Lower lobe of right lung (tissue), 2 donors: ENCODE measurements around the gene SPATS2. TPM values are rescaled to one million over a fixed set of nuclear protein-coding genes. Genes with fewer than 3 reads are reported as not detected.
"Not testable (repeated sequence)": the region's sequence is repeated elsewhere in the genome, so short reads cannot be mapped to it uniquely, and the experiment has no call there.

Source experiments
- ATAC-seq, 2 donors: fragments of 200-7000 bp; cut with Tn5 transposase; one replicate each; pipeline ENCODE4 v1.9.1; 2020 to 2022; ENCODE audit warnings: mild to moderate bottlenecking in 2 of 2, moderate library complexity in 2 of 2
- DNase-seq: peaks from one replicate; pipeline ENCODE4 v3.0.0-alpha.2; 2020
- H3K27ac ChIP-seq: fragments of 200-600 bp; one replicate; pipeline ENCODE4 v1.8.0; 2022
- H3K27me3 ChIP-seq: fragments of 200-600 bp; one replicate; pipeline ENCODE4 v1.8.0; 2022; ENCODE audit warnings: low read depth
- H3K36me3 ChIP-seq: fragments of 200-600 bp; one replicate; pipeline ENCODE4 v1.8.0; 2022; ENCODE audit warnings: mild to moderate bottlenecking
- H3K4me1 ChIP-seq: fragments of 200-600 bp; one replicate; pipeline ENCODE4 v1.8.0; 2022
- H3K4me3 ChIP-seq: fragments of 200-600 bp; one replicate; pipeline ENCODE4 v1.8.0; 2022; ENCODE audit warnings: mild to moderate bottlenecking
- H3K9me3 ChIP-seq: fragments of 200-600 bp; one replicate; pipeline ENCODE4 v1.8.0; 2022
- CTCF ChIP-seq: fragments of 200-600 bp; IDR thresholded peaks from one replicate; pipeline ENCODE4 v1.8.0; 2022; ENCODE audit warnings: antibody characterized with exemption, mild to moderate bottlenecking
- intact Hi-C: fragments of 100-400 bp; cut with DNase I; formaldehyde crosslinking; loops from one replicate; pipeline ENCODE4 v1.11.0; 2022
- total RNA-seq: library from RNA; stranded (reverse); fragmentation: NEBNext Ultra II Directional; extraction: Animal tissue kit (Norgen Biotek cat#: 25700); gene quantifications from one replicate; pipeline ENCODE4 v1.2.1, GENCODE V29; 2021
- donor health status: DM: no; HTN: yes; CAD: no; lungs with severe emphysema.

Gene SPATS2
- total RNA-seq, 1 donor from 2014 or later: 17.3 TPM

GRCh38 chr12:49330631-49331379, 36.5 kb upstream of the SPATS2 start:
- Histone ChIP-seq H3K27ac (no peak overlapping the region), H3K4me3 (no peak overlapping the region), H3K36me3 (no peaks in the 10 kb centered on the region), H3K27me3 (peaks cover 36% of the 10 kb centered on the region), H3K9me3 (no peaks in the 10 kb centered on the region), H3K4me1 (peaks cover 6% of the 10 kb centered on the region)
- no peak for TF ChIP-seq CTCF
- intact Hi-C loops: no loop called here
- ATAC-seq (no peak), DNase-seq (no peak)

- H3K9me3 ChIP-seq: no peaks in the 10 kb centered on the region
- peak; percentile 62 for TF ChIP-seq CTCF
- no peaks in the 10 kb centered on the region for H3K36me3 ChIP-seq
- ATAC-seq (peak; percentile 87 to 89), DNase-seq (peak; percentile 76)
- peaks cover 14% of the 10 kb centered on the region for H3K4me1 ChIP-seq
- intact Hi-C loops: no loop called here
- H3K27ac ChIP-seq: no peak overlapping the region
- peaks cover 44% of the 10 kb centered on the region for H3K27me3 ChIP-seq
- no peak overlapping the region for H3K4me3 ChIP-seq
These were observed 35.7 kb upstream of the SPATS2 start for GRCh38 chr12:49331380-49332222.

- Histone ChIP-seq H3K36me3 (no peaks in the 10 kb centered on the region), H3K27me3 (peaks cover 53% of the 10 kb centered on the region), H3K4me3 (no peak overlapping the region), H3K4me1 (peaks cover 23% of the 10 kb centered on the region), H3K27ac (no peak overlapping the region), H3K9me3 (no peaks in the 10 kb centered on the region)
- DNase-seq: no peak
- TF ChIP-seq CTCF: no peak
- no peak for ATAC-seq
- intact Hi-C loops: no loop called here
These were observed 34.8 kb upstream of the SPATS2 start for GRCh38 chr12:49332441-49332861.

- Histone ChIP-seq H3K4me1 (peaks cover 23% of the 10 kb centered on the region), H3K36me3 (no peaks in the 10 kb centered on the region), H3K9me3 (no peaks in the 10 kb centered on the region), H3K27me3 (peaks cover 56% of the 10 kb centered on the region), H3K27ac (no peak overlapping the region), H3K4me3 (peak overlapping the region; percentile 19)
- no peak for TF ChIP-seq CTCF
- intact Hi-C loops: no loop called here
- ATAC-seq: no peak
- no peak for DNase-seq
These were observed 34.3 kb upstream of the SPATS2 start for GRCh38 chr12:49332891-49333371.

GRCh38 chr12:49333778-49334177, 33.5 kb upstream of the SPATS2 start:
- intact Hi-C loops, ATAC-seq, DNase-seq, H3K36me3 ChIP-seq, H3K4me3 ChIP-seq, H3K9me3 ChIP-seq, H3K27ac ChIP-seq: not testable (repeated sequence)
- H3K27me3 ChIP-seq: peaks cover 64% of the 10 kb centered on the region
- peaks cover 23% of the 10 kb centered on the region for H3K4me1 ChIP-seq
